Sigmoid colon (tissue), 7 donors: ENCODE data around the gene DGKD. TPM values are rescaled to one million over a fixed set of nuclear protein-coding genes. Genes with fewer than 3 reads are reported as not detected.
A peak's percentile ranks its signal among the peaks of the same experiment; 100 is the strongest.

Source experiments
- DNase-seq: peaks from one replicate; pipeline ENCODE4 v3.0.0-alpha.2; 2019
- H3K27ac ChIP-seq, 4 donors: fragments of 200-600 bp; sonication (generic); one replicate each; pipeline ENCODE4 v1.5.1; 2016 to 2019; ENCODE audit warnings: mild to moderate bottlenecking in 1 of 4
- H3K27me3 ChIP-seq, 3 donors: fragments of 200-600 bp; sonication (generic); one replicate each; pipeline ENCODE4 v1.5.1; 2019; ENCODE audit warnings: mild to moderate bottlenecking in 1 of 3
- H3K36me3 ChIP-seq, 4 donors: fragments of 200-600 bp; sonication (generic); one replicate each; pipeline ENCODE4 v1.5.1; 2016 to 2019
- H3K4me1 ChIP-seq, 4 donors: fragments of 200-600 bp; sonication (generic); one replicate each; pipeline ENCODE4 v1.5.1; 2017 to 2019
- H3K4me3 ChIP-seq, 4 donors: fragments of 200-600 bp; sonication (generic); one replicate each; pipeline ENCODE4 v1.5.1; 2017 to 2019; ENCODE audit warnings: mild to moderate bottlenecking in 2 of 4, moderate library complexity in 1 of 4
- H3K9me3 ChIP-seq, 4 donors: fragments of 200-600 bp in 3 of 4; sonication (generic) in 3 of 4; one replicate each; pipeline versions ENCODE4 v1.5.1 to v1.6.1; 2013 to 2019
- EP300 ChIP-seq, 4 donors: sonication (generic); formaldehyde crosslinking; IDR thresholded peaks; one replicate each; pipeline ENCODE4 v1.6.1; 2017; ENCODE audit warnings: antibody characterized with exemption in 4 of 4
- POLR2A ChIP-seq, 2 donors: fragments of 450-650 bp; IDR thresholded peaks; one replicate each; pipeline ENCODE4 v1.6.1; 2016; ENCODE audit warnings: antibody characterized with exemption in 2 of 2, mild to moderate bottlenecking in 2 of 2, moderate library complexity in 2 of 2
- POLR2AphosphoS5 ChIP-seq, 4 donors: sonication (generic); formaldehyde crosslinking; IDR thresholded peaks; one replicate each; pipeline ENCODE4 v1.6.1; 2017; ENCODE audit warnings: antibody characterized with exemption in 4 of 4
- WGBS, 2 donors: extraction: QIAGEN DNeasy Blood & Tissue Kit; methylation state at CpG; one replicate each; pipeline ENCODE4 v1.1.7; 2013; 5-methylcytosine and 5-hydroxymethylcytosine counted together
- intact Hi-C: fragments of 100-400 bp; cut with DNase I; formaldehyde crosslinking; loops from one replicate; pipeline ENCODE4 v1.15.1; 2023
- polyA plus RNA-seq, 3 donors: library from polyadenylated mRNA; stranded (reverse); fragments of 200-250 nt; gene quantifications; one replicate each; pipeline ENCODE4 v1.2.3, GENCODE V29; 2013
- total RNA-seq, 4 donors: library from RNA; depleted of rRNA; stranded (reverse); fragments of >200 nt; gene quantifications; one replicate each; pipeline ENCODE4 v1.1.0, GENCODE V29; 2016
- TF ChIP-seq, protein P1 (sequence below), 4 experiments: fragments of 450-650 bp in 3 of 4; fragments of 200-600 bp in 1 of 4; IDR thresholded peaks; one replicate each; pipeline ENCODE4 v1.5.1; 2016 to 2019; ENCODE audit warnings: antibody characterized with exemption in 4 of 4, mild to moderate bottlenecking in 3 of 4, moderate library complexity in 2 of 4
- donor health status: healthy with polysubstance abuse.
- donor health status: Bipolar disorder and iron deficiency.
- donor health status: healthy.

The DGKD gene
- total and polyA plus RNA-seq, 7 donors, result 10.7 to 67.0 (median 19.7) TPM

DNA sequence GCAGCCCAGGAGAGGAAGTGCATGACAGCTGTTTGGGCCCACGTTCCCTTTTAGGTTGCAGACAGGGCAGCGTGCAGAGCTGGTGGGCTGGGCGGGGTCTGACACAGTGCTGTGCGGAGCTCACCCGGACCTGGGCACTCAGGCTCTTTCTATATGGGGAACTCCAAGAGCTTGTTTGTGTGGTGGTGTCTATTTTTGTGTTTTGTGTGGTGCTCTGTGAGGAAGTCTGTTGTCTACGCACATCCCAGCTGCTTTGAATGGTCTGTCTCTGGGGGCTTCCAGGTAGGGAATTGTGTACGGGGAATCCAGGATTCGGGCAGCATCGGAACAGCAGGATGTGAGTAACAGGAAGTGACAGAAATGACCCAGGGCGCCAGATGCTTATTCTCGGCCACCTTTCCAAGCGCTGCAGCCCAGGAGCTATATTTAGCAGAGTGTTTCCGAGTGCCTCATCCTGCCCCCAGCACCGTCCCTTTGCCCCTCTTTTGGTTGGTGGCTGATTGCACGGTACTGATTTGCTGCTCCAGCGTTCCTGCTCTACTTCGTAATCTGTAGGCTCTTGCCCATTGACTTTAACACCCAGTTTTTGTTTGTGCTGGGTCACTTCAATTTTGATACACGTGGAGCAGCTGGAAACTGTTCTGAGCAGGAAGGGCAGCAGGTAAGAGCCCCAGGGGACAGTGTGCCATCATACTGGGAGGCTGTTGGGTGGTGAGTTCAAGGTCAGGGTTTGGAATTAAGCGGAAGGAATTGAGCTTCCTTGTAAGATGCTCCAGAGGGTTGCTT lies 64.7 kb downstream of the DGKD start:
- TF ChIP-seq EP300 (IDR thresholded peaks at IDR 0.05), result no peak
- TF ChIP-seq POLR2AphosphoS5 (IDR thresholded peaks at IDR 0.05), result peak in 2 of 4 donors; percentile 39 to 46
- Histone ChIP-seq H3K4me1 (peaks cover 0 to 56% (median 41%) of the 10 kb centered on the region in 4 donors), H3K27me3 (no peaks in the 10 kb centered on the region), H3K9me3 (no peaks in the 10 kb centered on the region), H3K4me3 (peak overlapping the region in 1 of 4 donors; percentile 7), H3K36me3 (no peaks in the 10 kb centered on the region), H3K27ac (peak overlapping the region; percentile 28 to 70 (median 62))
- intact Hi-C loops, result no loop called here
- 43 to 81% methylated on average over 19 of the region's 19 CpGs for WGBS, 2 donors
- peak; percentile 83 for DNase-seq

DNA sequence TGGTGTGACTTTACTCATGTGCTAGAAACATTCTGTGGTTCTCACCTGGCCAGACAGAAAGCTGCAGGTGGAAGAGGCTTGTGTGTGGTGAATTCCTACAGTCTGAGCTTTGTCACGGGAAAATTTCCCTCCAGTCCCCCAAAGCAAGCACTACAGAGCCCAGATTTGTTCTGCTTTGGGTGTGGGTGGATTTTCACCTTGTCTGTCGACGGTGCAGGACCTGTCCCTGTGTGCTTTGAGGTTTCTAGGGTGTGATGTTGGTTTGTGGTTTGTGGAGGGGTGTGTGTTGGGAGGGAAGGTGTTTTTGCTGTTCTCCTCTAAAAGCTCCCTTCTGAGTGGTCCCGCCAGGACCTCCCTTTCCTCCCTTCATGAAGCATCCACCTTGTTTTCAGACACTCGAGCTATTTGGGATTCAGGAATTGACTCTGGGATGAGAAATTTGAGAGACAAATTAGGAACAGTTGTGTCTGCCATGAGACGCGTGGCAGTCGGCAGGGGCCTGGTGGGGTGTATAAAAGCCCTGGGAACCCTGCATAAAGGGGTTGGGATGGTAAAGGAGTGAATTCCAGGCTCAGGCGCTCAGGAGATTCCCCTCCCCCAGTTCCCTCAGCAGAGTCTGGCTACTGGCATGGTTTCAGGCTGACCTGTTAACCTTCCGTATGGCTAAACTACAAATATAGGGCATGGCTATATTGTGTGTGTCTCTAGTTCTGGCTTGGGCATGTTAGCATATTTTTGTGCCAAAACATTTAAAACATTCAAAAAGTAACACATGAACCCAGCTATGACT lies 65.5 kb downstream of the DGKD start:
- TF ChIP-seq POLR2AphosphoS5 (IDR thresholded peaks at IDR 0.05), result no peak
- TF ChIP-seq EP300 (IDR thresholded peaks at IDR 0.05), result no peak
- TF ChIP-seq, protein P1, sequence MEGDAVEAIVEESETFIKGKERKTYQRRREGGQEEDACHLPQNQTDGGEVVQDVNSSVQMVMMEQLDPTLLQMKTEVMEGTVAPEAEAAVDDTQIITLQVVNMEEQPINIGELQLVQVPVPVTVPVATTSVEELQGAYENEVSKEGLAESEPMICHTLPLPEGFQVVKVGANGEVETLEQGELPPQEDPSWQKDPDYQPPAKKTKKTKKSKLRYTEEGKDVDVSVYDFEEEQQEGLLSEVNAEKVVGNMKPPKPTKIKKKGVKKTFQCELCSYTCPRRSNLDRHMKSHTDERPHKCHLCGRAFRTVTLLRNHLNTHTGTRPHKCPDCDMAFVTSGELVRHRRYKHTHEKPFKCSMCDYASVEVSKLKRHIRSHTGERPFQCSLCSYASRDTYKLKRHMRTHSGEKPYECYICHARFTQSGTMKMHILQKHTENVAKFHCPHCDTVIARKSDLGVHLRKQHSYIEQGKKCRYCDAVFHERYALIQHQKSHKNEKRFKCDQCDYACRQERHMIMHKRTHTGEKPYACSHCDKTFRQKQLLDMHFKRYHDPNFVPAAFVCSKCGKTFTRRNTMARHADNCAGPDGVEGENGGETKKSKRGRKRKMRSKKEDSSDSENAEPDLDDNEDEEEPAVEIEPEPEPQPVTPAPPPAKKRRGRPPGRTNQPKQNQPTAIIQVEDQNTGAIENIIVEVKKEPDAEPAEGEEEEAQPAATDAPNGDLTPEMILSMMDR (IDR thresholded peaks at IDR 0.05), result no peak
- no peak for TF ChIP-seq POLR2A (IDR thresholded peaks at IDR 0.05)
- intact Hi-C loops, result no loop called here
- Histone ChIP-seq H3K4me1 (peaks cover 0 to 48% (median 32%) of the 10 kb centered on the region in 4 donors), H3K36me3 (no peaks in the 10 kb centered on the region), H3K9me3 (no peaks in the 10 kb centered on the region), H3K27me3 (no peaks in the 10 kb centered on the region), H3K4me3 (no peak overlapping the region), H3K27ac (peak overlapping the region; percentile 28 to 70 (median 62))
- DNase-seq, result no peak
- WGBS, 2 donors, result 58 to 66% methylated on average over 10 of the region's 10 CpGs

DNA sequence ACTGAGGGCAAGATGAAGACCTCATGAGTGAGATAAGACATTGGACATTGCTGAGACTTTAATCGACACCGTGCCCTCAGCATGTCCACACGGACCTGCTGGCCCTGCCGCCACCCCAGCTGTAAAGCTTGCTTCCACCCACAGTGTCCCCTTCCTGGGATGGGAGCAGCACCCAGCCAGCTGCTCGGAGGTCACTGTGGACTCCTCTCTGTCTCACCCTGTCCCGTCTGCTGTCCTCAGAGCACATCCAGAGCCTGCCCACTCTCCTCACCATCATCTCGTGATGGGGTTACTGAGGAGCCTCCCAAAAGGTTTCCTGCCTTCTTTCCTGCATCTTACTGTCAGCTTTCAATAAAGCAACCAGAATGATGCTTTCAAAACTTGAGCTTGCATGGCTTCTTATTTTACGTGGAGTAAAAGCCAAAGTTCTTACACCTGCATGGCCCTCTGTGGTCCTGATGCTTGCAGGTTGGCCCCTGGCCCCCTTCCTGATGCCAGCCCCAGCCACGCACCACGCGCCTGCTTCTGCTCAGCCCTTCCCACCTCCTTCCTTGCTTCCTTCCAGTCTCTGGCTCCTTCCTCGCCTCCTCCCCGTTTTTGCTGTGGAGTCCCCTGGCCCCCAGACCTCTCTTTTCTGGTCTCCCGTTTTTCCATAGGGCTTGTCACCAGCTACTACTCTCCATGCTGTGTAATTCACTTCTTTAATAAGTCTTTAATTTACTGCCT lies 67.0 kb downstream of the DGKD start:
- H3K4me1 ChIP-seq, result peaks cover 0 to 39% (median 24%) of the 10 kb centered on the region in 4 donors
- H3K27me3 ChIP-seq, result no peaks in the 10 kb centered on the region
- 61 to 79% methylated on average over 14 of the region's 14 CpGs for WGBS, 2 donors
- peak overlapping the region in 2 of 4 donors; percentile 64 to 70 for H3K27ac ChIP-seq
- H3K4me3 ChIP-seq, result no peak overlapping the region
- DNase-seq, result no peak
- no peaks in the 10 kb centered on the region for H3K9me3 ChIP-seq
- TF ChIP-seq, protein P1 (IDR thresholded peaks at IDR 0.05), result no peak
- no peak for TF ChIP-seq POLR2AphosphoS5 (IDR thresholded peaks at IDR 0.05)
- no peak for TF ChIP-seq EP300 (IDR thresholded peaks at IDR 0.05)
- TF ChIP-seq POLR2A (IDR thresholded peaks at IDR 0.05), result no peak
- intact Hi-C loops, result no loop called here
- H3K36me3 ChIP-seq, result no peaks in the 10 kb centered on the region

GRCh38 chr2:233422050-233422639 lies 67.9 kb downstream of the DGKD start:
- H3K36me3 ChIP-seq, result no peaks in the 10 kb centered on the region
- H3K27me3 ChIP-seq, result no peaks in the 10 kb centered on the region
- intact Hi-C loops, result no loop called here
- no peak for DNase-seq
- WGBS, 2 donors, result 13 to 49% methylated on average over 13 of the region's 13 CpGs
- H3K9me3 ChIP-seq, result no peaks in the 10 kb centered on the region
- TF ChIP-seq EP300 (IDR thresholded peaks at IDR 0.05) (no peak), POLR2AphosphoS5 (IDR thresholded peaks at IDR 0.05) (no peak)
- H3K4me1 ChIP-seq, result peaks cover 0 to 39% (median 24%) of the 10 kb centered on the region in 4 donors
- no peak overlapping the region for H3K27ac ChIP-seq
- H3K4me3 ChIP-seq, result no peak overlapping the region
